Kidney glomerular epithelial cell (primary cell): ENCODE data around the gene TJP1.

ENCODE experiments used
- DNase-seq: peaks from one replicate; lab custom pipeline; 2025; lab: John Stamatoyannopoulos, UW

Gene TJP1

GRCh38 chr15:29822100-29822683 lies at the start of gene TJP1:
Gene TJP1 (minus strand): TSS chr15:29822468. CDS start chr15:29822028, 440 bp downstream.
- peak; percentile 74 for DNase-seq

- DNase-seq, result no peak
Measured at GRCh38 chr15:29871401-29871800, 49.1 kb upstream of the TJP1 start.

GRCh38 chr15:29870495-29871151 lies 48.4 kb upstream of the TJP1 start:
- no peak for DNase-seq

GRCh38 chr15:29867241-29868000 lies 45.2 kb upstream of the TJP1 start:
- no peak for DNase-seq

GRCh38 chr15:29866337-29866736 lies 44.1 kb upstream of the TJP1 start:
- DNase-seq, result no peak

GRCh38 chr15:29864501-29864900 lies 42.2 kb upstream of the TJP1 start:
- no peak for DNase-seq

GRCh38 chr15:29863438-29863837 lies 41.2 kb upstream of the TJP1 start:
- DNase-seq, result no peak

- no peak for DNase-seq
Measured at GRCh38 chr15:29862271-29862670, 40.0 kb upstream of the TJP1 start.

GRCh38 chr15:29860872-29861271 lies 38.6 kb upstream of the TJP1 start:
- DNase-seq, result no peak

- peak; percentile 62 for DNase-seq
Measured at GRCh38 chr15:29859973-29860715, 37.9 kb upstream of the TJP1 start.

- no peak for DNase-seq
Measured at GRCh38 chr15:29859293-29859692, 37.0 kb upstream of the TJP1 start.

GRCh38 chr15:29857221-29857789 lies 35.0 kb upstream of the TJP1 start:
- DNase-seq, result no peak

GRCh38 chr15:29854413-29854812 lies 32.1 kb upstream of the TJP1 start:
- DNase-seq, result no peak

- no peak for DNase-seq
Measured at GRCh38 chr15:29853211-29853987, 31.1 kb upstream of the TJP1 start.

- DNase-seq, result no peak
Measured at GRCh38 chr15:29852201-29852600, 29.9 kb upstream of the TJP1 start.

GRCh38 chr15:29849716-29850115 lies 27.4 kb upstream of the TJP1 start:
- DNase-seq, result no peak

- no peak for DNase-seq
Measured at GRCh38 chr15:29849218-29849617, 26.9 kb upstream of the TJP1 start.

GRCh38 chr15:29844290-29844903 lies 22.1 kb upstream of the TJP1 start:
- no peak for DNase-seq

GRCh38 chr15:29842290-29842689 lies 20.0 kb upstream of the TJP1 start:
- no peak for DNase-seq

GRCh38 chr15:29840926-29841325 lies 18.7 kb upstream of the TJP1 start:
- DNase-seq, result no peak

GRCh38 chr15:29840054-29840453 lies 17.8 kb upstream of the TJP1 start:
- DNase-seq, result no peak
